HL-60 (cell line): Measurements from ENCODE around the gene PDE4B.

Experiments
- CTCF ChIP-seq: IDR thresholded peaks from one replicate; pipeline ENCODE4 v1.5.1; 2011; ENCODE audit warnings: low read length, control low read depth, inconsistent platforms; ENCODE audit not compliant: insufficient read depth
- POLR2AphosphoS5 ChIP-seq: IDR thresholded peaks from 2 replicates; pipeline ENCODE4 v1.6.1; 2012; ENCODE audit warnings: low read depth
- REST ChIP-seq: IDR thresholded peaks from 2 replicates; pipeline ENCODE4 v1.6.1; 2012; ENCODE audit warnings: low read depth; ENCODE audit not compliant: insufficient replicate concordance
- SPI1 ChIP-seq: IDR thresholded peaks from 2 replicates; pipeline ENCODE4 v1.6.1; 2012; ENCODE audit warnings: low read depth, mild to moderate bottlenecking, borderline replicate concordance

DNA sequence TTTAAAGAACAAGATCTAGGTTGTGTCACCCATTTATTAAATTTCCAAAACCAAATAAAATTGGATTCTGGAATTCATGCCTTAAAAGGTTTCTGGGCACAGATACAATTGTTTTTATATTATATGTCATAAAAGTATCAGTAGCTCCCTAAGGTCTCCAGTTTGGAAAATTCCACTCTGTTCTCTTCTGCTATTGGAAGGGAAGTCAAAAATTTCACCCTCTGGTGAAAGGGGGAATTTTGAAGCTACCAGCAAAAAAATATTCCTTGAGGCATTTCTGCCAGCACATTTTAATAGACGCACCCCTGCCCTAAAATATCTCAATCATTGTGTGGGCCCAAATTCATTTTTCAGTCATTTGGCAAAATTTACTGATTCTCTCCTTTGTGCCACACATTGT, 455.6 kb downstream of the PDE4B start:
- TF ChIP-seq CTCF (no peak), SPI1 (no peak), POLR2AphosphoS5 (no peak), REST (no peak)
